GM23338 (cell line): ENCODE measurements around the gene SAMD4A. TPM values are rescaled to one million over a fixed set of nuclear protein-coding genes. Genes with fewer than 3 reads are reported as not detected.

Source experiments
- ATAC-seq: fragments of 200-7000 bp; cut with Tn5 transposase; 3 replicates; pipeline ENCODE4 v1.9.1; 2020
- DNase-seq: peaks from one replicate; pipeline ENCODE4 v3.0.0-alpha.2; 2015; ENCODE audit warnings: low spot score
- H2AFZ ChIP-seq: fragments of 200-600 bp; sonication (generic); 2 replicates; pipeline ENCODE4 v1.8.0; 2016; ENCODE audit warnings: antibody characterized with exemption, mild to moderate bottlenecking, moderate library complexity
- H3F3A ChIP-seq: fragments of 200-600 bp; sonication (generic); replicated peaks from 2 replicates; pipeline ENCODE4 v1.8.0; 2017; ENCODE audit warnings: antibody characterized with exemption, mixed run types, low read depth
- H3K27ac ChIP-seq: fragments of 200-600 bp; sonication (generic); 2 replicates; pipeline ENCODE4 v1.6.1; 2016; ENCODE audit warnings: low read depth
- H3K27me3 ChIP-seq: fragments of 200-600 bp; sonication (generic); 2 replicates; pipeline ENCODE4 v1.8.0; 2016; ENCODE audit warnings: mild to moderate bottlenecking, mixed run types, moderate library complexity; ENCODE audit not compliant: insufficient read depth
- H3K36me3 ChIP-seq: fragments of 200-600 bp; sonication (generic); 2 replicates; pipeline ENCODE4 v1.8.0; 2016; ENCODE audit warnings: mild to moderate bottlenecking; ENCODE audit not compliant: insufficient read depth
- H3K4me1 ChIP-seq: fragments of 200-600 bp; sonication (generic); 2 replicates; pipeline ENCODE4 v1.8.0; 2016; ENCODE audit warnings: mild to moderate bottlenecking, moderate library complexity; ENCODE audit not compliant: insufficient read depth
- H3K4me2 ChIP-seq: fragments of 200-600 bp; sonication (generic); 2 replicates; pipeline ENCODE4 v1.7.1; 2017; ENCODE audit warnings: mixed run types
- H3K4me3 ChIP-seq: fragments of 200-600 bp; sonication (generic); 2 replicates; pipeline ENCODE4 v1.6.1; 2016; ENCODE audit warnings: mixed run types
- H3K79me2 ChIP-seq: fragments of 200-600 bp; sonication (generic); replicated peaks from 2 replicates; pipeline ENCODE4 v1.8.0; 2017; ENCODE audit warnings: mild to moderate bottlenecking; ENCODE audit not compliant: insufficient read depth
- H3K9me2 ChIP-seq: fragments of 200-600 bp; sonication (generic); 2 replicates; pipeline ENCODE4 v1.8.0; 2017; ENCODE audit not compliant: insufficient read depth
- H4K20me1 ChIP-seq: fragments of 200-600 bp; sonication (generic); replicated peaks from 2 replicates; pipeline ENCODE4 v1.8.0; 2017; ENCODE audit warnings: mild to moderate bottlenecking; ENCODE audit not compliant: insufficient read depth
- H3K27ac Mint-ChIP-seq: 2 replicates; pipeline ENCODE4 v1.8.0; 2020; ENCODE audit warnings: inconsistent platforms, mild to moderate bottlenecking, moderate library complexity, mixed read lengths
- H3K27me3 Mint-ChIP-seq: 3 replicates; pipeline ENCODE4 v1.8.0; 2022; ENCODE audit warnings: low read depth, mild to moderate bottlenecking, moderate library complexity, mixed read lengths, inconsistent platforms; ENCODE audit not compliant: insufficient read depth, poor library complexity
- H3K36me3 Mint-ChIP-seq: 3 replicates; pipeline ENCODE4 v1.8.0; 2021; ENCODE audit warnings: low read depth, mild to moderate bottlenecking, inconsistent platforms, moderate library complexity, mixed read lengths
- H3K4me1 Mint-ChIP-seq: 3 replicates; pipeline ENCODE4 v1.8.0; 2020; ENCODE audit warnings: mild to moderate bottlenecking, inconsistent platforms, mixed read lengths
- H3K4me3 Mint-ChIP-seq: 3 replicates; pipeline ENCODE4 v1.8.0; 2021; ENCODE audit warnings: moderate library complexity, mild to moderate bottlenecking, inconsistent platforms, mixed read lengths
- H3K9me3 Mint-ChIP-seq: 3 replicates; pipeline ENCODE4 v1.8.0; 2020; ENCODE audit warnings: moderate library complexity, mild to moderate bottlenecking, inconsistent platforms, mixed read lengths
- CTCF ChIP-seq, 2 experiments: fragments of 200-600 bp in 1 of 2; sonication (generic) in 1 of 2; conservative IDR thresholded peaks; 2 replicates each; pipeline versions ENCODE4 v1.5.1 to v1.6.1; 2016 to 2017; ENCODE audit warnings: antibody characterized with exemption in 2 of 2, low read depth in 2 of 2, mild to moderate bottlenecking in 2 of 2, moderate library complexity in 1 of 2
- JUNB ChIP-seq: IDR thresholded peaks from one replicate; pipeline ENCODE4 v1.6.1; 2016; ENCODE audit warnings: antibody characterized with exemption; ENCODE audit not compliant: unreplicated experiment
- NANOG ChIP-seq: IDR thresholded peaks from 2 replicates; pipeline ENCODE4 v1.6.1; 2016; ENCODE audit warnings: antibody characterized with exemption, borderline replicate concordance
- REST ChIP-seq: IDR thresholded peaks from one replicate; pipeline ENCODE4 v1.6.1; 2018; ENCODE audit warnings: antibody characterized with exemption; ENCODE audit not compliant: unreplicated experiment
- ZNF331 ChIP-seq: fragments of 250-450 bp; sonication (Bioruptor Pico); IDR thresholded peaks from 2 replicates; pipeline ENCODE4 v1.5.0; 2020; ENCODE audit warnings: low read depth, mild to moderate bottlenecking, moderate library complexity
- polyA plus RNA-seq: library from polyadenylated mRNA; unstranded; fragments of >200 nt; fragmentation: Nextera tagmentation; extraction: Ambion mirVana; gene quantifications from 2 replicates; pipeline ENCODE4 v1.2.1, GENCODE V29; 2016
- total RNA-seq: library from RNA; depleted of rRNA; stranded (reverse); fragments of >200 nt; shearing (Covaris generic); gene quantifications from 2 replicates; pipeline ENCODE4 v1.2.3, GENCODE V29; 2014

Gene SAMD4A
- total and polyA plus RNA-seq, 2 experiments from 2014 or later = 1.6 to 6.9 TPM

GRCh38 chr14:54747616-54748015 lies 180.7 kb downstream of the SAMD4A start (continued):
- no peak for TF ChIP-seq NANOG

DNA sequence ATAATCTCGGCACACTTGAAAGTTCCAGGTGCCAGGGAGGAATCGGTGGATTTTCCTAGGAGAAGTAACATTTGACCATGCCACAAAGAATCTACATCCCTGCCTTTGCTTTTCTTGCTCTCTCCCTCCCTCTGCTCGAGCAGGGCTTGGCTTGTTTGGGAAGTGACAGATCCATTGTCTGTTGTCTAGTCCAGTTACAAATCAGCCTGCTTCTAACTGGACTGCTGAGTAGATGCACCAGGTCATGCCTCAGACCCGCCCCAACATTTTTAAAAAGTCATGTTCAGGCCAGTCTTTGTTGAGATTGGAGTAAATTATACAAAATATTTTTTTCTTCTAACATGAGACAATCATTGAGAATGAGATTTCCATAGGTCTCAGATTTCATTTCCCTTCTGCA lies 182.3 kb downstream of the SAMD4A start:
- no peak for DNase-seq
- H3K27ac Mint-ChIP-seq = no peak overlapping the region

More for the DNA sequence above, 182.3 kb downstream of the SAMD4A start:
- H3K36me3 Mint-ChIP-seq = no peaks in the 10 kb centered on the region
- TF ChIP-seq JUNB (no peak), NANOG (no peak), CTCF (conservative IDR thresholded peaks at IDR 0.05; ENCODE audit: low read depth in 2 of 2) (no peak), REST (no peak), ZNF331 (CRISPR knock-in tag) (no peak)
- no peak overlapping the region for H3K4me3 ChIP-seq
- no peaks in the 10 kb centered on the region for H3K79me2 ChIP-seq
- H3K27me3 Mint-ChIP-seq = no peaks in the 10 kb centered on the region
- no peaks in the 10 kb centered on the region for H3F3A ChIP-seq
- no peak overlapping the region for H3K27ac ChIP-seq
- no peaks in the 10 kb centered on the region for H3K9me3 Mint-ChIP-seq
- no peak overlapping the region for H3K4me3 Mint-ChIP-seq
- H3K36me3 ChIP-seq = no peaks in the 10 kb centered on the region
- no peaks in the 10 kb centered on the region for H4K20me1 ChIP-seq
- no peak overlapping the region for H2AFZ ChIP-seq
- no peak for ATAC-seq
- H3K4me2 ChIP-seq = no peak overlapping the region
- peaks cover 3% of the 10 kb centered on the region; the same call in 1 of the 3 replicates for H3K4me1 Mint-ChIP-seq
- H3K27me3 ChIP-seq = no peaks in the 10 kb centered on the region
- H3K4me1 ChIP-seq = no peaks in the 10 kb centered on the region
- 0 out of 2 replicates have a peak, but pooled peaks cover 2% of the 10 kb centered on the region for H3K9me2 ChIP-seq
